ENCODE data around the gene SPRED2. TPM values are rescaled to one million over a fixed set of nuclear protein-coding genes. Genes with fewer than 3 reads are reported as not detected.

SPRED2 gene
- total RNA-seq, 1 experiment from 2014 or later: 6.1 TPM

DNA sequence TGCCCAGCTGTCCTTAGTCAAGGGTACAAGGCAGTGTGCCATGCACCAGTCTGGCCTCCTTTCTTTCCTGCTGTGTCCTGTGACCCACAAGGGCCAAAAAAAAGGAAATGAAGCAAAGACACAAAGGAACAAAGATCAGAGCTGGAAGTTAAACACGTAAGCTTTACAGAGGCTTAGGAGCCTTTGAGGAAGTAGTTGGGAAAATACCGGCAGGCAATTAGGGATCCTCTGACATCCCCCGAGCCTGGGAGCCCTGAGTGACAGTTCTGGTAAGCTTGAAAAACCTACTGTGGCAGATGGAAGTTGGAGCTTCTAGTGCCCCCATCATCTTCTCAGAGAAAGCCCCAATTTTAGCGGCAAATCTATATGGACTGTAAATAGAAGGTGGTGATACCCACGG lies 78.5 kb downstream of the SPRED2 start:
- Histone ChIP-seq H3K4me3 (no peak overlapping the region), H3K36me3 (no peaks in the 10 kb centered on the region), H3K27ac (no peak overlapping the region), H3K9me3 (replicated peaks) (no peaks in the 10 kb centered on the region), H3K4me1 (replicated peaks) (peaks cover 31% of the 10 kb centered on the region), H3K27me3 (replicated peaks) (no peaks in the 10 kb centered on the region)
- DNase-seq (ENCODE audit: low read depth in 1 of 2, low spot score in 2 of 2): no peak

DNA sequence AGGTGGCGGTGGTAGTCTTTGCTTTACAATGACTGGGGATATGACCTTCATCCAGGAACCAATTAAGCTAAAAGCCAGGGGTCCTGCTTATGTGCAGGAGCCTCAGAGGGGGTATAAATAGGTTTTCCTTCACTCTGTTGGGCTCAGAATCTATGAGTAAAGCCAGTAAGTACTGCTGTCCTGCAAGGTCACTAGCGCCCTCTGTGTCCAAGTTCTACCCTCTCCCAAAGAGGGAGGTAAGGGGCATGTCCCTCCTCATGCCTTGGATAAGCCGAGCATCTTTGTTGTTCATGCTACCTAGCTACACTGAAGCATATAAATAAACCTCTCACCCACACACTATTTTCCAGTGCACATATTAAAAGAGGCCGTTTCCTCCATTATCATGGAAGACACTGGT lies 79.4 kb downstream of the SPRED2 start:
- no peaks in the 10 kb centered on the region for H3K27me3 ChIP-seq (replicated peaks)
- H3K4me3 ChIP-seq: no peak overlapping the region
- H3K4me1 ChIP-seq (replicated peaks): peaks cover 24% of the 10 kb centered on the region
- H3K36me3 ChIP-seq: no peaks in the 10 kb centered on the region
- DNase-seq (ENCODE audit: low read depth in 1 of 2, low spot score in 2 of 2): no peak
- H3K27ac ChIP-seq: no peak overlapping the region
- H3K9me3 ChIP-seq (replicated peaks): no peaks in the 10 kb centered on the region

DNA sequence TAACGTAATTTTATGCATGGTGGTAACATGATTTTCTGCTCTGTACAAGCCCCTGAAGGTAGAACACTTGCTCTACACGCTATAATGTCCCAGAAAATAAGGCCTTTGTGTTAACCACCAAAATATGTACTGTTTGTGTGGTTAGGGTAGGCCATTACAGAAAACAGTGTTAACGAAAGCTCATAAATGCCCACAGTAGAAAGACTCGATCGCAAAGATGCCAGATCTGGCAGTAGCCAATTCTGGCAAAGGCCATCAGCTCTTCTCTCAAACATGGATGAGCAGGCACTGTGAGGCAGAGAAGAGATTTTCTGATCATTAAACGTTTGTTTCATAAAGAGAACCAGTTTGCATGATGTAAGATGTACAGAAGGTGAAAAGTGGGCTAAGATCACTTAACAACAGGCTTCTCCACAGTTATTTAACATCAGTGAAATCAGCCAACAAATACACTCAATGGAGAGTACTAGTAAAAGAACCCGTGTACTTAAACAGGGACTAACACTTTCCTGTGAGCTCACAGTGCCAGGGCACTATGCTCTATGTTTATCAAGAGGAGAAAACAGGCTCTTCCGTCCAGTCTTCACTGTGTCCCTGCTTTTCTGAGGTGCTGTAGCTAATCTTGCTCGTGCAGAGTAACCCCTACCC lies 80.3 kb downstream of the SPRED2 start:
- H3K27ac ChIP-seq: no peak overlapping the region
- no peaks in the 10 kb centered on the region for H3K9me3 ChIP-seq (replicated peaks)
- H3K27me3 ChIP-seq (replicated peaks): no peaks in the 10 kb centered on the region
- peaks cover 18% of the 10 kb centered on the region for H3K4me1 ChIP-seq (replicated peaks)
- H3K4me3 ChIP-seq: no peak overlapping the region
- no peaks in the 10 kb centered on the region for H3K36me3 ChIP-seq
- no peak for DNase-seq (ENCODE audit: low read depth in 1 of 2, low spot score in 2 of 2)

DNA sequence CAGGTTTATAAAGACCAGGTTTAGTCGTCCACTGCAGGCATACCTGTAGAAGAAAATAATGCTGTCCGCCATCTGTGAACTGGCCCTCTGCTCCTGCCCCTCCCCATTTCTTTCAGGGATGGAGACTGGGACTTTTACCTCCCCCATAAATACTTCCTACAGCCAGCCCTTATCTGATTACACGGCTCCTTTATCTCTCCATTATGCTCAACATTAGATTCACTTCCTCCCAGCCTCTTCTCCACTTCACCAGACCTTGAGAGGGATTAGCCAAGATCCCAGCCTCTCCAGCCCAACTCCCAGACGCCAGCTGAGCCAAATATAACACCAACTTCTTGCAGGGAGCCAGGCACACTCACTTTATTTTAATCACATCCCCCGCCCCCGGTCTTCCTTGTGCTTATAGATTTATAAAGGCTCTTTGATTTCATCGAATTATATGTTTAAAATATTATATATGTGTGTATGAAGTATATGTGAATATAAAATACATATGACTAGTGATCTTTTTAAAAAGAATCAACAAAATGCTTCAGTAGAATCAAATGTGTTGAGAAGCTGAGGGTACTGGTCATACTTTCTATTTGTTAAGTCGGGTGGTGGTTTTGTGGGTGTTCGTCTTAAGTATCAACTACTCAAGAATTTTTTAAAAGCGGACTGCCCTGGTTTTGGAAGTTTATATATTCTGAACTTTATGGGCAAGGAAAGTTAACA lies 81.0 kb downstream of the SPRED2 start:
- H3K27me3 ChIP-seq (replicated peaks): no peaks in the 10 kb centered on the region
- no peak overlapping the region for H3K27ac ChIP-seq
- peaks cover 18% of the 10 kb centered on the region for H3K4me1 ChIP-seq (replicated peaks)
- H3K36me3 ChIP-seq: no peaks in the 10 kb centered on the region
- DNase-seq (ENCODE audit: low read depth in 1 of 2, low spot score in 2 of 2): no peak
- H3K9me3 ChIP-seq (replicated peaks): no peaks in the 10 kb centered on the region
- H3K4me3 ChIP-seq: no peak overlapping the region

DNA sequence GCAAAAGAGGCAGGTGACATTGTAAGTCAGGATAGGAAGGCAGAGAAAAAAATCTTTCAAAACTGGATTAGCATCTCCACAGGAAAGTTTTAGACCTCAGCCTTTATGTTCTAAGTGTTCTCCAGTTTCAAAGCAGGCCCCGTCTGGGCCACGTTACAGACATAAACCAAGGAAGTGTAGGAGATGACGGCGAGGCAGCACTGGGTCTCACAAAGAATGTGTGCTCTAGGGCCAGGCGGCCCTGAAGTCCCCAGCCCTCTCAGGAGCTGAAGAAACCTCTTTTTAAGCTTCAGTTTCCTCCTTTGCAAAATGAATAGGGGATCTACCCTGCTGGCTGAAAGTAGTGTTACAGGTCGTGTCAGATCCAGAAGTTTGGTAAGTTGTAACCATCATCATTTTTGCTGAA lies 81.7 kb downstream of the SPRED2 start:
- no peak for DNase-seq (ENCODE audit: low read depth in 1 of 2, low spot score in 2 of 2)
- H3K27me3 ChIP-seq (replicated peaks): no peaks in the 10 kb centered on the region
- no peaks in the 10 kb centered on the region for H3K36me3 ChIP-seq
- H3K4me3 ChIP-seq: no peak overlapping the region
- no peak overlapping the region for H3K27ac ChIP-seq
- no peaks in the 10 kb centered on the region for H3K9me3 ChIP-seq (replicated peaks)
- peaks cover 18% of the 10 kb centered on the region for H3K4me1 ChIP-seq (replicated peaks)

DNA sequence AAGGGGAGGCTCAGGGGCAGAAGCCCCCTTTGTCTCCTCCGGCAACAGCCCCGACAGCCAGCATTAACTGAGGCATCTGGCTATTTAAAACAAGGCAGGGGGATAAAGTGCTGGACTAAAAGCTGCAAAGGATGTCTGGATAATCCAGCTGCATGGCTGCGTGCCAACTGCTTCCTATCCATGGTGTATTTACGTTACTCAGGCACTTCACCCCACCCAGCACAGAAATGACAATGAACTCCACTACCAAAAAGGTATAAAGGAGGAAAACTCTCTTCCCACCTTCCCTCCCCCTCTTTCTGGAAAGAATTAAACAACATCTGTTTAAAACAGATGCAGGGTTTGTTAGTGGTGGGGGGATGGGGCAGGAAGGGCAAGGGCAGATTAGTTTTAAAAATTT lies 82.5 kb downstream of the SPRED2 start:
- no peak overlapping the region for H3K27ac ChIP-seq
- H3K4me3 ChIP-seq: no peak overlapping the region
- H3K27me3 ChIP-seq (replicated peaks): no peaks in the 10 kb centered on the region
- H3K9me3 ChIP-seq (replicated peaks): no peaks in the 10 kb centered on the region
- H3K36me3 ChIP-seq: no peaks in the 10 kb centered on the region
- H3K4me1 ChIP-seq (replicated peaks): peaks cover 18% of the 10 kb centered on the region
- peak; percentile 68 to 77 for DNase-seq (ENCODE audit: low read depth in 1 of 2, low spot score in 2 of 2)

DNA sequence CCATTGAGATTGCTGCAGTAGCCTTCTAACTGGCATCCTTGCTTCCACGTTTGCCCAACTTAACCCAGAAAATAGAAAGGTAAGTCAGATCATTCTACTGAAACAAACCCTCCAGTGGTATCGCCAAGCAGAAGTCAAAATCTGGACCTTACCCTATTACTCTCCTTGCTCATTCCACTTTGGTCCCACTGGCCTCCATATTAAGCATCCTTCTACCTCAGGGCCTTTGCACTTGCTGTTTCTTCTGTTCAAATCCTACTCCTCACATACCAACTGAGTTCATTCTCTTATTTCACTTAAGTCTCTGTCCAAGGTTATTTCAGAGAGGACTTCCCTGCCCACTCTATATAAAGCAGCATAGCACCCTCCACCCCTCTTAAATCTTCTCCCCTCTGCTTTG lies 84.5 kb downstream of the SPRED2 start:
- no peak for DNase-seq (ENCODE audit: low read depth in 1 of 2, low spot score in 2 of 2)
- H3K4me1 ChIP-seq (replicated peaks): peaks cover 18% of the 10 kb centered on the region
- H3K4me3 ChIP-seq: no peak overlapping the region
- no peaks in the 10 kb centered on the region for H3K27me3 ChIP-seq (replicated peaks)
- H3K9me3 ChIP-seq (replicated peaks): no peaks in the 10 kb centered on the region
- H3K27ac ChIP-seq: no peak overlapping the region
- H3K36me3 ChIP-seq: 0 out of 2 replicates have a peak, but pooled peaks cover 3% of the 10 kb centered on the region

DNA sequence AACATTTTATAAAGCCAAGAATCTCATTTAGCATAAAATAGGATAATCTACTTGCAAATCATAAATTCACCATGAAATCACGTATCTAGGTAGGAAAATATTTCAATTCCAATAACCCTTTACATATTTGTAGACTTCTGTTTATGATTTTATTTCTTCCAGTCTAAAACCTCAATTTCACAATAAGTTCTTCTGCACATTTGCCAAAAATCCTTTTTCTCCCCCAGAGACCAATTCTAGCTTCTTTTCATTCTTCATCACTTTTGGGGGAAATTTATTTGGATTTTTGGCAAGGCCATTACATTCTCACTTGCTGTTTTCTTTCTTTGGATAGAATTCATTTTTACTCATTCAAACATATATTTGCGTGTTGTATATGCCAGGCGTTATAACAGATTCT lies 86.8 kb downstream of the SPRED2 start:
- Histone ChIP-seq H3K4me1 (replicated peaks) (peaks cover 17% of the 10 kb centered on the region), H3K9me3 (replicated peaks) (no peaks in the 10 kb centered on the region), H3K27me3 (replicated peaks) (no peaks in the 10 kb centered on the region), H3K36me3 (peaks cover 4% of the 10 kb centered on the region; the same call in 1 of the 2 replicates), H3K27ac (no peak overlapping the region), H3K4me3 (no peak overlapping the region)
- DNase-seq (ENCODE audit: low read depth in 1 of 2, low spot score in 2 of 2): no peak

DNA sequence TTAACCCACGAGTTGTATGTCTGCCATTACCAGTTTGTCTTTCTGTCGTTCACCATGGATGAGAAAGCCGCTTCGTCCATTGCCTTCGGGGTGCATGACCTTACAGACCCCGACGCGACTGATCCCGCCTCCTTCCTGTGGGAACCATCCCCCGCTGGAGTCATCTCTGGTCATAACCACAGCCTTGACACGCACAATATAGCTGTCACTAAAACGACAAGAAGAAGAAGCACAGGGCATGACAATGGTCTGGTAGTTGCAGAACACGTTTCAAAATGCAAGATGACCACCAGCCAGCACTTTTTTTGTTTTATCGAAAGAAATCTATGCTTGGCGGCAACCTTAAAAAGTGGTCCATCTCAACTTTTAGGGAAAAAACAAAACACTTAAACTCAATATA lies 87.7 kb downstream of the SPRED2 start:
- Histone ChIP-seq H3K4me3 (no peak overlapping the region), H3K27me3 (replicated peaks) (no peaks in the 10 kb centered on the region), H3K27ac (no peak overlapping the region), H3K9me3 (replicated peaks) (no peaks in the 10 kb centered on the region), H3K4me1 (replicated peaks) (peaks cover 8% of the 10 kb centered on the region), H3K36me3 (peaks cover 6% of the 10 kb centered on the region; the same call in 1 of the 2 replicates)
- DNase-seq (ENCODE audit: low read depth in 1 of 2, low spot score in 2 of 2): no peak

DNA sequence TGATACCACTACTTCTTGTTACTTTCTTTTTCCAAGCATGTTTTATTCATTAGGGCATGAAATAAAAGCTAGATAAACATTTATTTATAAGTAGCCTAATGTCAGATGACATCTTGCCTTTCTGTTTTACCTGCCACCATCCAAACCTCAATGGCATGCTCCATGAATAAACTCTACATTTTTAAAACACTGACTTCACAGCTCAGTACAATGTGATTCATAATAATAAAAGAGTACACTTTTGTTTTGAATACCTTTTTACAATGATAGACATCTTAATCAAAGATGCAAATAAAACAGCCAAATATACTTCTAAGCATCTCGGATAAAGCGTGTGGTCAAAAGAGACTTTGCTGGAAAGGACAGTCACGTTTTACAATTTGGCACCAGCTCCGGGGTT lies 88.2 kb downstream of the SPRED2 start:
- DNase-seq (ENCODE audit: low read depth in 1 of 2, low spot score in 2 of 2): no peak
- Histone ChIP-seq H3K9me3 (replicated peaks) (no peaks in the 10 kb centered on the region), H3K27me3 (replicated peaks) (no peaks in the 10 kb centered on the region), H3K36me3 (peaks cover 6% of the 10 kb centered on the region; the same call in 1 of the 2 replicates), H3K4me3 (no peak overlapping the region), H3K27ac (no peak overlapping the region), H3K4me1 (replicated peaks) (peaks cover 3% of the 10 kb centered on the region; the same call in 1 of the 2 replicates)

DNA sequence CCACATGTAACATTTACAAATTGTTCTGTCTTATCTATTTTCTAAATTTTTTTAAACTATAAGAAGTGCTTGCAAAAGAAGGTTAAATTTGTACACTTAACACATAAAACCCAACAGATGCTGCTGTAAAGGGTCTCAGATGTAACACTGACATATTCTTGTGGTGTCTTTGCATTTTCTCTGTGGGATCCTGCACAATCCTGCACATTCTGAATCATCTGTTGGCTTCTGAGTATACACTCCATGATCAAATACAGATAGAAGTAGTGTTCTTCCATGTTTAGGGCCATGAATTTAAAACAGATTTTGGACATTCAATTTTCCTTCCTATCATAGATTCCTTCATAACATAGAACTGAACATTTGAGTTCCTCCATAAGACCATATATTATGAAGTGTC lies 89.0 kb downstream of the SPRED2 start:
- Histone ChIP-seq H3K36me3 (peaks cover 6% of the 10 kb centered on the region; the same call in 1 of the 2 replicates), H3K4me1 (replicated peaks) (no peaks in the 10 kb centered on the region), H3K27ac (no peak overlapping the region), H3K4me3 (no peak overlapping the region), H3K27me3 (replicated peaks) (no peaks in the 10 kb centered on the region), H3K9me3 (replicated peaks) (no peaks in the 10 kb centered on the region)
- no peak for DNase-seq (ENCODE audit: low read depth in 1 of 2, low spot score in 2 of 2)

DNA sequence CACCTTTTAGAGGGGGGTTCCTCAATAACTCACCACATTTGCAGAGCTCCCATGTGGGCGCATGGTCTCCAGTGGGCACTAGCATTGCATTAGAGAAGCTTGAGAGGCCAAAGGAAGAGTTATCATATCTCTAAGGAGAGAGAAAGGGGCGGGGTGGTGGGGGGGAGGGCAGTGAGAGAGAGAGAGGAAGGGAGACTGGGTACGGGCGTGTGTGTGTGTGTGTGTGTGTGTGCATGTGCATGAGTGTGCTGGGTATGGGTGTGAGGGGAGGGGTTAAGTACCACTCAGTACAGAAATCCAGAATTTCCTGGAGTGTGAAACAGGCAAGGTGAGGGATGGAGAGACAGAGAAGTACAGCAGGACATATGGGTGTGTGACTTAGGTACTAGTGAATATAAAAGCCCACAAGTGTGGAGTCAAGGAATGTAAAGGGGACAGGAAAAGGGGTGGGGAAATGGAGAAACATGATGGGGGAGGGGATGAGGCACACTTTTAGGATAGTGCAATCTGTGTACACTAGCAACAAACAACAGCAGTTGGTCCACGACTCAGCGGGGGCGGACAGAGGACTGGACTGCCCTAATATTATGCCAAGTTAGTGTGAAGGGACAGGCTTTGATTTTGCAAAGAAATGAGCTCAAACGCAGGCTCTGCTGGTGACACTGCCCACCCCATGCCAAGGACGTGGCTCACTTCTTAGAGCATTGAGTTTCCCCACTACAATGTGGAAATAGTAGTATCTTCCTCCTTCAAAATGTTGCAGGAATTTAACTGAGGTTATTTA lies 91.3 kb downstream of the SPRED2 start:
- Histone ChIP-seq H3K4me1 (replicated peaks) (no peaks in the 10 kb centered on the region), H3K4me3 (no peak overlapping the region), H3K27me3 (replicated peaks) (no peaks in the 10 kb centered on the region), H3K9me3 (replicated peaks) (no peaks in the 10 kb centered on the region), H3K27ac (no peak overlapping the region), H3K36me3 (peaks cover 6% of the 10 kb centered on the region; the same call in 1 of the 2 replicates)
- DNase-seq (ENCODE audit: low read depth in 1 of 2, low spot score in 2 of 2): no peak

DNA sequence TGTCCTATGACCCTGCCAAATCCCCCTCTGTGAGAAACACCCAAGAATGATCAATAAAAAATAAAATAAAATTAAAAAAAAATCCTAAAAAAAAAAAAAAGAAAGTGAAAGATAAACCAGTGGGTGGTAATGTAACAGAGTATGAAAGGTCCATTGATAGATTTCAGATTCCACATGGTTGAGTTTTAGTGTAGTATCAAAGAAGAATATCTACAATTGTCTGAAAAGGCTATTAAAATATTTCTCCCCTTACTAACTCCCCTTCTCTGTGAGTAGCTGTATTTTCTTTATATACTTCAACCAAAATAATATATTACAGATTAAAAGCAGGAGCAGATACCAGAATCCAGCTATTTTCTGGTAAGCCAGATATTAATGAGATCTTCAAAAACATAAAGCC lies 92.8 kb downstream of the SPRED2 start:
- Histone ChIP-seq H3K9me3 (replicated peaks) (no peaks in the 10 kb centered on the region), H3K27ac (no peak overlapping the region), H3K4me1 (replicated peaks) (no peaks in the 10 kb centered on the region), H3K4me3 (no peak overlapping the region), H3K27me3 (replicated peaks) (no peaks in the 10 kb centered on the region), H3K36me3 (peaks cover 9% of the 10 kb centered on the region; the same call in 1 of the 2 replicates)
- DNase-seq (ENCODE audit: low read depth in 1 of 2, low spot score in 2 of 2): no peak
